Activated CD4-positive, alpha-beta T cell treated with anti-CD3 and anti-CD28 coated beads for 36 hours (primary cell): ENCODE results near the gene C11orf91. TPM values are rescaled to one million over a fixed set of nuclear protein-coding genes. Genes with fewer than 3 reads are reported as not detected.

Source experiments
- total RNA-seq, 2 experiments: library from RNA; stranded (reverse); gene quantifications; one replicate each; pipeline ENCODE4 v1.2.3, GENCODE V29; 2021

Gene C11orf91
- total RNA-seq, 2 experiments from 2014 or later = not detected

Other genes with a start within 250 kb of the C11orf91 start
- 10 to 100 TPM; 58.2 to 60.0 TPM for gene CD59, start 35.6 kb upstream of the C11orf91 start, total RNA-seq
- 10 to 100 TPM; 11.4 to 12.2 TPM for gene FBXO3, start 73.7 kb upstream of the C11orf91 start, total RNA-seq
- not detected for gene LMO2, start 191.2 kb upstream of the C11orf91 start, total RNA-seq